ENCODE results near the gene PPP1R36.
"Not testable (repeated sequence)": the region's sequence is repeated elsewhere in the genome, so short reads cannot be mapped to it uniquely, and the experiment has no call there.

PPP1R36 gene

GRCh38 chr14:64614166-64614565 is 64.4 kb downstream of the PPP1R36 start:
- DNase-seq (ENCODE audit: low read depth) = no peak
- no peak overlapping the region for H3K4me3 ChIP-seq (ENCODE audit: low read length)
- TF ChIP-seq CTCF (conservative IDR thresholded peaks at IDR 0.05; ENCODE audit: low read depth, low read length) = no peak

- no peak for TF ChIP-seq CTCF (conservative IDR thresholded peaks at IDR 0.05; ENCODE audit: low read depth, low read length)
- no peak overlapping the region for H3K4me3 ChIP-seq (ENCODE audit: low read length)
- DNase-seq (ENCODE audit: low read depth) = no peak
Observed at GRCh38 chr14:64614805-64615391, 65.1 kb downstream of the PPP1R36 start.

- not testable (repeated sequence) for DNase-seq (ENCODE audit: low read depth); H3K4me3 ChIP-seq (ENCODE audit: low read length)
Observed at GRCh38 chr14:64617872-64618408, 68.2 kb downstream of the PPP1R36 start.

GRCh38 chr14:64620910-64621309 is 71.1 kb downstream of the PPP1R36 start:
- TF ChIP-seq CTCF (conservative IDR thresholded peaks at IDR 0.05; ENCODE audit: low read depth, low read length) = no peak
- no peak overlapping the region for H3K4me3 ChIP-seq (ENCODE audit: low read length)
- no peak for DNase-seq (ENCODE audit: low read depth)

- TF ChIP-seq CTCF (conservative IDR thresholded peaks at IDR 0.05; ENCODE audit: low read depth, low read length) = no peak
- H3K4me3 ChIP-seq (ENCODE audit: low read length) = no peak overlapping the region
- no peak for DNase-seq (ENCODE audit: low read depth)
Observed at GRCh38 chr14:64623554-64624165, 73.9 kb downstream of the PPP1R36 start.

GRCh38 chr14:64625386-64626232 is 75.8 kb downstream of the PPP1R36 start:
- TF ChIP-seq CTCF (conservative IDR thresholded peaks at IDR 0.05; ENCODE audit: low read depth, low read length) = no peak
- DNase-seq (ENCODE audit: low read depth) = no peak
- H3K4me3 ChIP-seq (ENCODE audit: low read length) = no peak overlapping the region

- DNase-seq (ENCODE audit: low read depth) = no peak
- H3K4me3 ChIP-seq (ENCODE audit: low read length) = no peak overlapping the region
- TF ChIP-seq CTCF (conservative IDR thresholded peaks at IDR 0.05; ENCODE audit: low read depth, low read length) = no peak
Observed at GRCh38 chr14:64628940-64629408, 79.2 kb downstream of the PPP1R36 start.

Measured in retinal pigment epithelial cell (primary cell).